GM21381 (cell line): ENCODE measurements around the gene IPO11.
A peak's percentile ranks its signal among the peaks of the same experiment; 100 is the strongest.
"Not testable (repeated sequence)": the region's sequence is repeated elsewhere in the genome, so short reads cannot be mapped to it uniquely, and the experiment has no call there.

Experiments used
- ATAC-seq: cut with Tn5 transposase; IDR thresholded peaks from one replicate; pipeline ENCODE4 v1.9.1; 2021; ENCODE audit warnings: mild to moderate bottlenecking, moderate library complexity; ENCODE audit not compliant: unreplicated experiment

Gene IPO11

GRCh38 chr5:62508760-62509159 is 96.2 kb downstream of the IPO11 start:
- ATAC-seq, result not testable (repeated sequence)

DNA sequence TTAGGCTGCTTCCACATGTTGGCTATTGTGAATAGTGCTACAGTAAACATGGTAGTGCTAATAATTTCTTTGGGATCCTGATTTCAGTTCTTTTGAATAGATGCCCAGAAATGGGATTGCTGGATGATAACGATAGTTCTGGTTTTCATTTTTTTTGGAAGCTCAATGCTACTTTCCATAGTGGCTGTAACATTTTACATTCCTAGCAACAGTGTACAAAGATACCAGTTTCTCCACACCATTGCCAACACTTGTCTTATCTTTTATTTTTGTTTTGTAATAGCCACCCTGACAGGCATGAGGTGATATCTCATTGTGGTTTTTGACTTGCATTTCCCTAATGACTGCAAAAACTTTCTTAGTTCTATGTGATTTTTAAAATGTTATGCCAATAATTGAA is 97.2 kb downstream of the IPO11 start:
- no peak for ATAC-seq

GRCh38 chr5:62513085-62513484 is 100.5 kb downstream of the IPO11 start:
- not testable (repeated sequence) for ATAC-seq

GRCh38 chr5:62514510-62515119 is 102.1 kb downstream of the IPO11 start:
- no peak for ATAC-seq

DNA sequence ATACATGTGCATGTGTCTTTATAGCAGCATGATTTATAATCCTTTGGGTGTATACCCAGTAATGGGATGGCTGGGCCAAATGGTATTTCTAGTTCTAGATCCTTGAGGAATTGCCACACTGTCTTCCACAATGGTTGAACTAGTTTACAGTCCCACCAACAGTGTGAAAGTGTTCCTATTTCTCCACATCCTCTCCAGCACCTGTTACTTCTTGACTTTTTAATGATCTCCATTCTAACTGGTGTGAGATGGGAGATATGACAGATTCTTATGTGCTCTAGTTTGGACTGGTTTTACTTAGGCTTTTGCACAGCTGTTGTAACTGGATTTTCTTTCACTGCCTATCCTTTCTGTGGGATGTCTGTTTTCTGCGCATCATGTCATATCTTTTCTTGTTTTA is 108.2 kb downstream of the IPO11 start:
- ATAC-seq, result not testable (repeated sequence)

DNA sequence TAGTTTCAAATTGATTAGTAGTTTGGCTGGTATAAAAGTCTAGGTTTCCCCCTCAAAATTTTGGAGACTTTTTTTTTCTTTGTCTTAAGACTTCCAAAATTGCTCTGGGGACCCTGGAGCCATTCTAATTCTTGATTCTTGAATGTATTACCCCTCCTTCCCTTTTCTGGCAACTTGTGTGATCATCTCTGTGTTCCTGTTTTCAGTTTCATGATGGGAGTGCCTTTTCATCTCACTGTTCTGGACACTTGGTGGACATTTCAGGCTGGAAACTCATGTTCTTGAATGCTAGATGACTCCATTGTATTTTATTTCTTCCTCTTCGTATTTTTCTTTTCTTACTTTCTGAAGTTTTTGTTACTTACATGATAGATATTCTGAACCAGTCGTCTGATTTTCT is 108.8 kb downstream of the IPO11 start:
- no peak for ATAC-seq

- ATAC-seq, result no peak
Observed at GRCh38 chr5:62522811-62523210, 110.2 kb downstream of the IPO11 start.

DNA sequence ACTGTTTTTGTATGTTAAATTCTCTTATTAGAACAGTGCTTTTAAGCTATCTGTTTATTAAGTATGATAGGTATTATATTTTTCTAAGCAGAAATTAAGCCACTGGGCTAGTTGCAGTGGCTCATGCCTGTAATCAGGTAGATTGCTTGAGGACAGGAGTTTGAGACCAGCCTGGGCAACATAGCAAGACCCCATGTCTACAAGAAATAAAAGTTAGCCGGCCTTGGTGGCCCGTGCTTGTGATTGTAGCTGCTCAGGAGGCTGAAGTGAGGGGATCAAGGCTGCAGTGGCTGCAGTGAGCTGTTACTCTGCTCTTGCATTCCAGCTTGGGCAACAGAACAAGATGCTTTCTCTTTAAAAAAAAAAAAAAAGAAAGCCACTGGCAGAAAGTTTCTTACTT is 121.0 kb downstream of the IPO11 start:
- no peak for ATAC-seq

DNA sequence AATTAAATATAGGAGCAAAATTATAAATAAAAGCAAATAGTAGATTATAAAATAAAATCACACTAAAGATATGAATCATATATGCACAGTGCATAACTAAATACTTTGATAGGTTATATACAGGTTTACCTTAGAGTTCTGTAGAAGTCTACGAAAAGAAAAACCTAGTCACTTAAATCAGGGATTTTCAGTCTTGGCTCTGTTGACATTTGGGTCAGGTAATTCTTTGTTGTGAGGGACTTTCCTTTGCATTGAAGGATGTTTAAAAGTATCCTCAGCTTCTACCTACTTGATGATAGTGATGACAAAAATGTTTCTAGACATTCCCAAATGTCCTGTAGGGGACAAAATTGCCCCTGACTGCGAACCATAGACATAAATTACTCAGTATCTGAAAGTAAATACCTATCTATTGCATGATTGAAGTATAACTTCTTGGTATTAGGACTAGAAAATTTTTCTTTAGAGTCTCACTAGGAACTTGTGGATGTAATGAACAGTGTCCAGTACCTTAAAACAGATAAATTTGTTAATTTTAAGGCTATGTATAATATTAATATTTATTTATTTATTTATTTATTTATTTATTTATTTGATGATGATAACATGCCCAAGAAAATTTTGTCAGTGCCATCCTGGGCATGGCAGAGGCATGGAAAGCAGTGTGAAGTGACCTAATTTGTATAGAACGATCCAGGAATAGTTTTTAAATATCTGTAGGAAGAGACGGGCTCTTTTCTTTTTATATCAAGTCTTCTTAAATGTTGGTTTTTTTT is 122.1 kb downstream of the IPO11 start:
- ATAC-seq, result no peak

GRCh38 chr5:62536232-62536631 is 123.7 kb downstream of the IPO11 start:
- ATAC-seq, result no peak

- no peak for ATAC-seq
Observed at GRCh38 chr5:62536783-62537182, 124.2 kb downstream of the IPO11 start.

- ATAC-seq, result peak; percentile 69
Observed at GRCh38 chr5:62538017-62538942, 125.7 kb downstream of the IPO11 start.

DNA sequence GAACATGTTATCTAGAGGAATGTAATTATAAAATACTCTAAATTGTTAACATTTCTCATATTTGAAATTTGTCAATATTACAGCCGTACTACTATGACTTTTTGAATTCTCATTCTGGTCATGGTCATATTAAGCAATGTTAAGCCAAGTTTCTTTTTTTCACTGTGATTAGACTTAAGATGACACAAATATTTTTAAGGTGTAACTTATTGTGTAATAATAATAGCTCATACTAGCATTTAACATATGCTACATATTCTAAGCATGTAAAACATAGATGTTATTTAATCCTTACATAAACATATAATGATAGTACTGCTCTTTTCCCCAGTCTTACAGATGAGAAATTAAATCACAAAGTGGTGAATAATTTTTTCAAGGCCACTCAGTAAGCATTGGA is 130.2 kb downstream of the IPO11 start:
- no peak for ATAC-seq

GRCh38 chr5:62547945-62548630 is 135.5 kb downstream of the IPO11 start:
- no peak for ATAC-seq

GRCh38 chr5:62550103-62550502 is 137.5 kb downstream of the IPO11 start:
- no peak for ATAC-seq

DNA sequence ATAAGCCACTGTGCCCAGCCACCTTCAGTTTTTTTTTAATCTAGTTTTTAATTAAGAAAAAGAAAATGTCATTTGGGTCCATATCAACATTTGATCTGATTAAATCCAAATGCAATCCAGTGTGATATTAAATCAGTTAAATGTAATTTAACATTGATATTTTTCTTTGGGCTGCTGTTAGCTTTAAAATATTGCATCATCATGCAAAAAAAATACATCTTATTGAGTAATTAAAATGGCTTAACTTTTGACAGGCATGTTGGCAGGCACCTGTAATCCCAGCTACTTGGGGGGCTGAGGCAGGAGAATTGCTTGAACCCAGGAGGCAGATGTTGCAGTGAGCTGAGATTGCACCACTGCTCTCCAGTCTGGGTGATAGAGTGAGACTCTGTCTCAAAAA is 143.4 kb downstream of the IPO11 start:
- ATAC-seq, result no peak

- no peak for ATAC-seq
Observed at GRCh38 chr5:62558941-62559340, 146.4 kb downstream of the IPO11 start.

- ATAC-seq, result no peak
Observed at GRCh38 chr5:62560786-62561185, 148.2 kb downstream of the IPO11 start.

DNA sequence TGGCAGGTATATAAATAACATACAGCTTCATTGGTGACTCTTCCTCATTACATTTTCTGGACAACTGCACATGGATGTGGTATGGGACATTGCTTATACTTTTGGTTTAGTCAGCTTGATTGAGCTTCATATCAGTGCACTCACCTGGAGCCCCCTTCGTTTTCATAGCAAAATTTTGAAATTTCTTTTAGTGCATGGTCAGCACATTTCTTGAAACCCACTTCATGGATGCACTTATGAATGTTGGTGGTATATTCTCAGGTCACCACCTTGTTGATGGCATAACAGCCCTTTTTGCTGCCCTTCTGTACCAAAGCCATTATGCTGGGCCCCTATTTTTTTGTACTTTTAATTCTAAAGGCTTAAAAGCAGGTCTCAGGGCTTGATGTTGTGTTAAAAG is 149.3 kb downstream of the IPO11 start:
- no peak for ATAC-seq

DNA sequence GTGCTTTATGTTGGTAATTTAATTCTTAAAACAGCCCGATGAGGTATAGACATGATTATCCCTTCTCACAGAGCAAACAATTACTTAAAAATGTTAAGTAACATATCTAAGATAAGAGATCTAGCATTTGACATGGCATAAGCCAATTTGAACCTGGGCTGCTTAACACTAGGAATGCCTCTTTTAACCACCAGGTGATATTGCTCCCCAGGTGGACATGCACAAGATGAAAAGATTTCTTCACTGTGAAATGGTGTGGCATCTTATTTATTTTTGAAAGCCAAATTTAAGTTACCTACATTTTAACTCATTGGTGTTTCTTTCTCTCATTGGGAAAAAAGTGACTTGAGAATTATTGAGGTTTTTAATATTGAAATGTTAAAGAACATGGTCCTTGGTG is 150.3 kb downstream of the IPO11 start:
- ATAC-seq, result no peak

- ATAC-seq, result no peak
Observed at GRCh38 chr5:62564101-62564500, 151.5 kb downstream of the IPO11 start.
